Measurements from ENCODE around the gene TARBP1.
A peak's percentile ranks its signal among the peaks of the same experiment; 100 is the strongest.
"Not testable (repeated sequence)": the region's sequence is repeated elsewhere in the genome, so short reads cannot be mapped to it uniquely, and the experiment has no call there.

TARBP1 gene

DNA sequence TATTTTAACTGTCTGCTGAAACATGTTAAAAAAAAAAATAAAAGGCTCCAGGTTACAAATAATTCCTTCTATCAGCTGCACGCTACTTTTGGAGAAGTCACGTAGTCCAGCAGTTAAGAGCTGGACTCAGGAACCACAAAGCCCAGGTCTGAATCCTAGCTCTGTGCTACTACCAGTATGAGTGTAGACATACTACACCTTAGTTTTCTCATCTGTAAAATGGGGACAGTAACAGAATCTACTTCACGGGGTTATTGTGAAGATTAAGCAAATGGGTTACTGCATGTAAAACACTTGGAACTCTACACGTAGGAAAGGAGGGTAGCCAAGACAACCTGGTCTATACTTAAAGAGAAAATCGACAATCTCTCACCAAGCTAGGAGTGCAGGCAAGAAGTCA, 48.3 kb downstream of the TARBP1 start:
- no peak for DNase-seq

DNA sequence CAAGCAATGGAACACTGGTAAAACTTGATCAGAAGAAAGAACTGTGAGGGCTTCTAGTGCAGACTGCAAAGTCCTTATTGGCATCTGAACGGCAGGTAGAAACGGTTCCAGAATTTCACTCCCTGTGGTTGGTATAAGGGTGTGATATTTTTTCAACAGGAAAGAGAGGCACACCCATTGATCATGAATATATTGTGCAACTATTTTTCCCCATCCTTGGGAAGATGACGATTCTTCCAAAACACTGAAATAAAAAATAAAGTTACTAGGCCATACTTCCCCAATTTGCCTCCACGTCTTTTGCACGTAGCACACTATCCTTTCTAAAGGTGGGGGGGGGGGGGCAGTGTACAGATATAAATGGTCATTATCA, 49.6 kb downstream of the TARBP1 start:
- no peak for DNase-seq

- DNase-seq, result no peak
These were observed 50.9 kb downstream of the TARBP1 start for GRCh38 chr1:234427950-234428646.

DNA sequence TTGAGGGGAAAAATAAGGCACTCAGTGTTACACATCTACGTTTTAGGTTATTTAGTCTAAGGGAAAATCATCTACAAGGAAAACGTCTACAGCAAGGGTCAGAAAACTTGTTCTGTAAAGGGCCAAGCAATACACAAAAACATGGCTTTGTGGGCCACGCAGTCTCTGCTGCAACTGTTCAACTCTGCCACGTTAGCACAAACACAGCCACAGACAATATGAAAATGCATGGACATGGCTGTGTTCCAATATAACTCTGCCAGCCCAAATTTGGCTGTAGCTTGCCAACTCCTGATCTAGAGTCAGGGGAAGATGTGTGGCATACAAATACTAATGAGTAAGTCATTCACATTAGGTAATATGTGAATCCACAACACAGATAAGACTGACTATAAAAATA, 65.0 kb downstream of the TARBP1 start:
- DNase-seq, result no peak

DNA sequence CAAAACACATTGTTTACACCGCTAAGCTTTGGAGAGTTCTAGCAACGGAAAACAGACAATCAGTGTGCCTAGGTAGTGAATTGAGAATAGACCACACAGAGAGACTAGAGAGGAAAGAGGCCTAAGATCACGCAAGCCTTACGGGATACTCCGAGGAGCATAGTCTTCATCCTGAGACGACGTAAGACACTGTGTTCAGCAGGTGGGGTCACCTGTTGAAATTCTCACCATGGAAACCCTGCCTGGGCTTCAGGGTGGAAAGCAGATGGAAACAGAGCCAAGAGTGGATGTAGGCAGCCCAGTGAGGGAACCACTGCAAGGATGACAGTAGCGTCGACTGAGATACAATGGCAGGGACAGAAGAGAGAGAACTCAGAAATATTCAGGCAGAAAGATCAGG, 65.5 kb downstream of the TARBP1 start:
- DNase-seq, result no peak

GRCh38 chr1:234412830-234413229, 66.1 kb downstream of the TARBP1 start:
- DNase-seq, result no peak

GRCh38 chr1:234409328-234409727, 69.7 kb downstream of the TARBP1 start:
- no peak for DNase-seq

DNA sequence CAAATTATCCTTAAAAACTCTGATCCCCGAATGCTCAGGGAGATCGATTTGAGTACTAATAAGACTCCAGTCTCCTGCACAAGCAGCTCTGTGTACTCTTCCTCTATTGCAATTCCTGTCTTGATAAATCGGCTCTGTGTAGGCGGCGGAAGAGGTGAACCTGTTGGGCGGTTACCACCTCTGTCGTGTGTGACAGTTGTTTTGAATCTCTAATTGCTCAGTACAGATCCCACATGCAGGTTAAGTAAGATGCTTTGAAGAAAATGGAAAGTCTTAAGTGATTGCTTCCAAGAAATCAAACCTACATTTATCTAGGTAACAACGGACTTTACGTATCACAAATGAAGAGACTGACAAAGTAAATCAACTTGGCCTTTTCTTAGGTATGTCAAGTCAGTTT, 70.2 kb downstream of the TARBP1 start:
- DNase-seq, result no peak

DNA sequence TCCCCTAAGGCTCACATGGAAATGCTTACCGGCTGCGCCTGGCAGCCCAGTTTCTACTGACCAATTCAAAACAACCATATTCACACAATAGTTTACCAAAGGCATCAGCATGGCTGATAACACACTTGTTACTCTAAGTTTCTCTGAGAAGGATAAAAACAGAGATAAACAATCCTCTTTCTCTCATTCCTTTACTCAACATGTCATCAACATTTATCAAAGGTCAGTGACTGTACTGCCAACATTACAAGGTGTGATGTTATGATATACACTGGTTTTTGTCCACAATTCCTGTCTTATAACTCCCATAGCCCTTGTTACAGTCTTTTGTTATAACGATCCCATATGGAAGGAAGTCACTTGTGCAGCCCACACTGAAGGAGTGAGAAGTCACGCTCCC, 72.1 kb downstream of the TARBP1 start:
- DNase-seq, result no peak

DNA sequence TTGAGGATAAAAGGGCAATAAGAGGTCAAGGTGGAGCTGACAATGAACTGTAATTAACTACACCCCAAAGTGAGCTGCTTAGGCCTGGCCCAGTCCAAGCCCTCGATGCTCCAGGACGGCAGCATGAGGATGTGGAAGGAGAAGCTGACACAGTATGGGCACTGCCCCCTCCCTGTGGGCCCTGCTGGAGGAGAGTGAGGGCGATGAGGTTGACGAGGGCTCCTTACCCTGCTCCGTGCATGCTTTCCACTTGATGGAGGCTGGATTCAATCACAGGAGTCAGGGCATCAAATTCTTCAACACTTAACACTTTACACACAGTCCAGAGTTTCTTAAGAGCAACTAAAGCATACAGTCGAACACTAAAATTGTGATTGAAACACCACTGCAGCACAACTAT, 73.3 kb downstream of the TARBP1 start:
- DNase-seq, result no peak

- DNase-seq, result no peak
These were observed 76.0 kb downstream of the TARBP1 start for GRCh38 chr1:234402939-234403338.

- no peak for DNase-seq
These were observed 77.3 kb downstream of the TARBP1 start for GRCh38 chr1:234401658-234402057.

- DNase-seq, result no peak
These were observed 78.2 kb downstream of the TARBP1 start for GRCh38 chr1:234400773-234401172.

DNA sequence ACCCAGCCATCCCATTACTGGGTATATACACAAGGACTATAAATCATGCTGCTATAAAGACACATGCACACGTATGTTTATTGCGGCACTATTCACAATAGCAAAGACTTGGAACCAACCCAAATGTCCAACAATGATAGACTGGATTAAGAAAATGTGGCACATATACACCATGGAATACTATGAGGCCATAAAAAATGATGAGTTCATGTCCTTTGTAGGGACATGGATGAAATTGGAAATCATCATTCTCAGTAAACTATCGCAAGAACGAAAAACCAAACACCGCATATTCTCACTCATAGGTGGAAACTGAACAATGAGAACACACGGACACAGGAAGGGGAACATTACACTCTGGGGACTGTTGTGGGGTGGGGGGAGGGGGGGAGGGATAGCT, 79.5 kb downstream of the TARBP1 start:
- DNase-seq, result not testable (repeated sequence)

GRCh38 chr1:234398849-234399381, 80.1 kb downstream of the TARBP1 start:
- DNase-seq, result peak; percentile 35

DNA sequence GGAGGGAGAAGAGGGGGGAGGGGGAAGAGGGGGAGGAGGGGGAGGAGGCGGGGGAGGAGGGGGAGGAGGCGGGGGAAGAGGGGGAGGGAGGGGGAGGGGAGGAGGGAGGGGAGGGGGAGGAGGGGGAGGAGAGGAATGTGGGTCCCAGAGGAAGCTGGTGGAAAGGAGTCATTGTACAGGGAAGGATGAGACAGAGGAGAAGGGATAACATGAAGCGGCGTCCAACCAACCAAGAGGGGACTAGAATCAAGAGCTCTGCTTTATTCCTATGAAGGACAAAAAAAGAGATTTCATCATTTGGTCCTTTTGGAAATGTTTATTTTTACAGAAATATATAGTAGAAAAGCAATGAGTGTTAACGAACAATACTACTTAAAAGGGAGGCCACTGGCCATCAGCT, 81.2 kb downstream of the TARBP1 start:
- DNase-seq, result no peak

- no peak for DNase-seq
These were observed 82.1 kb downstream of the TARBP1 start for GRCh38 chr1:234396871-234397270.

GRCh38 chr1:234396092-234396491, 82.9 kb downstream of the TARBP1 start:
- DNase-seq, result no peak

DNA sequence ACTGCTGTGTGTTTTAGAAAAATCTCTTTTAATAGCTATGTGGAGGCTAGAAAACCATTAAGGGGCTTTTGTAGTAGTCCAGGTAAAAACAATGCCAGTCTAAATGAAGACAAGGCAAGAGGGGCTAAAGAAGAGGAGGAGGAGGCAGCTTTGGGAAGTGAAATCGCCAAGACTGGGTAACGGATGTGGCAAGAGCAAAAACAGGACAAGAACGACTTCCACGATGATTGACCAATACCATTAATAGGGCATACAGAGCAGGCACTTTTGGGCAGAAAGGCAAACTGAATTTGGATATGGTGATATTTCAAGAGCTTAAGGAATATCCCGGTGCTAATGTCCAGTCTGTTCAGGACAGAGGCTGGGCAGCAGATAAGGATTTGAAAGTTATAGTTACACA, 83.7 kb downstream of the TARBP1 start:
- no peak for DNase-seq

GRCh38 chr1:234393190-234393589, 85.8 kb downstream of the TARBP1 start:
- DNase-seq, result no peak

- no peak for DNase-seq
These were observed 90.9 kb downstream of the TARBP1 start for GRCh38 chr1:234388094-234388493.

- no peak for DNase-seq
These were observed 92.9 kb downstream of the TARBP1 start for GRCh38 chr1:234386122-234386521.

DNA sequence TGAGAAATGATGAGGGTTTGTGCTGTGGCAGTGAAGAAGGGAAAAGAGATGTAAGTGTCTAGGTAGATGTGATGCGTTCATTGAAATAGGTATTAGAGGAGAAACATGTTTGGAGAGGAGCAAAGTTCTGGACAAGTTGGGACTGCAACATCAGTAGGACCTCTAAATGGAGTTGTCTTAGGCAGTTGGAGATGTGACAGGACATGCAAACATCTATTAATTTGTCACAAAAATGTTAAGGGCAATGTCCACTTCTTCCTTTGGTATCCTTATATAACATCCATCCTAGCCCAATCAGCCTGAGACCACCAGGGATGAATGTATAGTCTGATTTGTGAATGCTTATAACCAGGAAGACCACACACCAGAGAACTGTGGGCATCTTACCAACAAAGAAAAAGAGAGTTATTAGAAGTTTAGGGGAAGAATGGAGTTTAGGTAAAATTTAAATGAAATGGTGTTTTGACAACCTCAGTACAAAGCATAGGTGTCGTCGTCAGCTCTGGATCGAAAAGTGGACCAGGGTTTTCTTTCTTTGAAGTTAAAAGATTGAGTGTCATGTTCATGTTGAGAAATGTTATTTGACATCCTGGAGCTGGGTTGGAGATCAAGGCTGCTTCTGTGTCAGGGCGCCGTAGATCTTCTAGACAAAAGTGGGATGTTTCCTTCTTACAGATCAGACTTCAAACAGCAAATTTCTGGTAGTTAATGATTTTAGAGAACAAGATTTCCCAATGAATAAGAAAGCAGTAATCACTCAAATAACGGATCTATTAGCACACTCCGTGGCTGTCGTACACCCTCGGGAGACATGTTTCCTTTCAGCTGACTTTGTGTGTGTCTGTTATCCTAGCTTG, 97.1 kb downstream of the TARBP1 start:
- no peak for DNase-seq

- not testable (repeated sequence) for DNase-seq
These were observed 99.3 kb downstream of the TARBP1 start for GRCh38 chr1:234379591-234380109.
